ENCODE results near the gene HECW1. TPM values are rescaled to one million over a fixed set of nuclear protein-coding genes. Genes with fewer than 3 reads are reported as not detected.

Gene HECW1
- total and polyA plus RNA-seq, 2 donors (not counting 1 experiment from before 2014, with no cell fraction given) = not detected

GRCh38 chr7:43302773-43303460 is 190.5 kb downstream of the HECW1 start:
- CTCF ChIA-PET = no interaction called here
- no peak overlapping the region for H3K9ac ChIP-seq (ENCODE audit: low read length)

GRCh38 chr7:43303740-43304241 is 191.3 kb downstream of the HECW1 start:
- Histone ChIP-seq H3K27ac (ENCODE audit: low read length in 2 of 2) (no peak overlapping the region), H3K4me2 (replicated peaks; ENCODE audit: low read depth, low read length, poor library complexity, severe bottlenecking) (no peak overlapping the region), H3K36me3 (replicated peaks in 1 of 2; ENCODE audit: control extremely low read depth in 1 of 2, control insufficient read depth in 1 of 2, extremely low read depth in 1 of 2, insufficient read depth in 2 of 2, low read length in 1 of 2) (no peaks in the 10 kb centered on the region), H4K20me1 (ENCODE audit: control insufficient read depth, insufficient read depth, low read length, poor library complexity, severe bottlenecking) (no peaks in the 10 kb centered on the region), H2AFZ (ENCODE audit: insufficient read depth, low read depth, low read length, poor library complexity, severe bottlenecking) (no peak overlapping the region), H3K4me3 (ENCODE audit: control extremely low read depth in 1 of 5, extremely low read depth in 1 of 5, insufficient read depth in 1 of 5, low read depth in 2 of 5, low read length in 4 of 5) (no peak overlapping the region), H3K79me2 (ENCODE audit: control insufficient read depth, insufficient read depth, low read length) (no peaks in the 10 kb centered on the region), H3K9me3 (ENCODE audit: control extremely low read depth in 1 of 3, control insufficient read depth in 2 of 3, insufficient read depth in 1 of 3, low read length in 2 of 3) (no peaks in the 10 kb centered on the region), H3K9ac (ENCODE audit: low read length) (no peak overlapping the region), H3K4me1 (ENCODE audit: control insufficient read depth in 2 of 2, insufficient read depth in 2 of 2, low read length in 2 of 2) (no peaks in the 10 kb centered on the region), H3K27me3 (replicated peaks in 1 of 4; ENCODE audit: control extremely low read depth in 1 of 4, control insufficient read depth in 3 of 4, insufficient read depth in 4 of 4, low read length in 3 of 4) (peaks cover 0 to 3% (median 0%) of the 10 kb centered on the region in 4 experiments)
- DNase-seq = no peak
- ChIA-PET CTCF (no interaction called here), POLR2A (no interaction called here)
- no peak for ATAC-seq (ENCODE audit: low read depth)
- WGBS (ENCODE audit: insufficient coverage) = 20% methylated on average over 1 of the region's 4 CpGs
- Mint-ChIP-seq H3K9me3 (ENCODE audit: insufficient read depth) (no peaks in the 10 kb centered on the region), H3K27ac (no peak overlapping the region), H3K4me1 (no peaks in the 10 kb centered on the region), H3K4me3 (no peak overlapping the region), H3K27me3 (peaks cover 18% of the 10 kb centered on the region)
- intact Hi-C loops (cut with micrococcal nuclease) = no loop called here
- no peak for TF ChIP-seq EZH2 (IDR thresholded peaks at IDR 0.05; ENCODE audit: borderline replicate concordance, insufficient read depth, low read depth, low read length, poor library complexity, severe bottlenecking)
- TF ChIP-seq, protein P1, sequence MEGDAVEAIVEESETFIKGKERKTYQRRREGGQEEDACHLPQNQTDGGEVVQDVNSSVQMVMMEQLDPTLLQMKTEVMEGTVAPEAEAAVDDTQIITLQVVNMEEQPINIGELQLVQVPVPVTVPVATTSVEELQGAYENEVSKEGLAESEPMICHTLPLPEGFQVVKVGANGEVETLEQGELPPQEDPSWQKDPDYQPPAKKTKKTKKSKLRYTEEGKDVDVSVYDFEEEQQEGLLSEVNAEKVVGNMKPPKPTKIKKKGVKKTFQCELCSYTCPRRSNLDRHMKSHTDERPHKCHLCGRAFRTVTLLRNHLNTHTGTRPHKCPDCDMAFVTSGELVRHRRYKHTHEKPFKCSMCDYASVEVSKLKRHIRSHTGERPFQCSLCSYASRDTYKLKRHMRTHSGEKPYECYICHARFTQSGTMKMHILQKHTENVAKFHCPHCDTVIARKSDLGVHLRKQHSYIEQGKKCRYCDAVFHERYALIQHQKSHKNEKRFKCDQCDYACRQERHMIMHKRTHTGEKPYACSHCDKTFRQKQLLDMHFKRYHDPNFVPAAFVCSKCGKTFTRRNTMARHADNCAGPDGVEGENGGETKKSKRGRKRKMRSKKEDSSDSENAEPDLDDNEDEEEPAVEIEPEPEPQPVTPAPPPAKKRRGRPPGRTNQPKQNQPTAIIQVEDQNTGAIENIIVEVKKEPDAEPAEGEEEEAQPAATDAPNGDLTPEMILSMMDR (IDR thresholded peaks at IDR 0.05) = no peak

More at GRCh38 chr7:43302773-43303460, 190.5 kb downstream of the HECW1 start:
- Mint-ChIP-seq H3K4me1 (no peaks in the 10 kb centered on the region), H3K9me3 (ENCODE audit: insufficient read depth) (no peaks in the 10 kb centered on the region), H3K4me3 (no peak overlapping the region), H3K27me3 (peaks cover 23% of the 10 kb centered on the region), H3K27ac (no peak overlapping the region)
- peaks cover 0 to 3% (median 0%) of the 10 kb centered on the region in 4 experiments for H3K27me3 ChIP-seq (replicated peaks in 1 of 4; ENCODE audit: control extremely low read depth in 1 of 4, control insufficient read depth in 3 of 4, insufficient read depth in 4 of 4, low read length in 3 of 4)
- no peak overlapping the region for H2AFZ ChIP-seq (ENCODE audit: insufficient read depth, low read depth, low read length, poor library complexity, severe bottlenecking)
- POLR2A ChIA-PET = no interaction called here
- no peaks in the 10 kb centered on the region for H3K79me2 ChIP-seq (ENCODE audit: control insufficient read depth, insufficient read depth, low read length)
- no peaks in the 10 kb centered on the region for H4K20me1 ChIP-seq (ENCODE audit: control insufficient read depth, insufficient read depth, low read length, poor library complexity, severe bottlenecking)
- H3K4me1 ChIP-seq (ENCODE audit: control insufficient read depth in 2 of 2, insufficient read depth in 2 of 2, low read length in 2 of 2) = no peaks in the 10 kb centered on the region
- intact Hi-C loops (cut with micrococcal nuclease) = no loop called here
- H3K4me3 ChIP-seq (ENCODE audit: control extremely low read depth in 1 of 5, extremely low read depth in 1 of 5, insufficient read depth in 1 of 5, low read depth in 2 of 5, low read length in 4 of 5) = no peak overlapping the region
- H3K9me3 ChIP-seq (ENCODE audit: control extremely low read depth in 1 of 3, control insufficient read depth in 2 of 3, insufficient read depth in 1 of 3, low read length in 2 of 3) = no peaks in the 10 kb centered on the region
- H3K27ac ChIP-seq (ENCODE audit: low read length in 2 of 2) = no peak overlapping the region
- H3K4me2 ChIP-seq (replicated peaks; ENCODE audit: low read depth, low read length, poor library complexity, severe bottlenecking) = no peak overlapping the region
- no peaks in the 10 kb centered on the region for H3K36me3 ChIP-seq (replicated peaks in 1 of 2; ENCODE audit: control extremely low read depth in 1 of 2, control insufficient read depth in 1 of 2, extremely low read depth in 1 of 2, insufficient read depth in 2 of 2, low read length in 1 of 2)
- ATAC-seq (ENCODE audit: low read depth) (no peak), DNase-seq (no peak)
- TF ChIP-seq EZH2 (IDR thresholded peaks at IDR 0.05; ENCODE audit: borderline replicate concordance, insufficient read depth, low read depth, low read length, poor library complexity, severe bottlenecking) = no peak
- TF ChIP-seq, protein P1 (IDR thresholded peaks at IDR 0.05) = no peak
- 87% methylated on average over 2 of the region's 11 CpGs for WGBS (ENCODE audit: insufficient coverage)

Data from B cell (primary cell).